ENCODE results near the gene UGT3A2.

Gene UGT3A2

DNA sequence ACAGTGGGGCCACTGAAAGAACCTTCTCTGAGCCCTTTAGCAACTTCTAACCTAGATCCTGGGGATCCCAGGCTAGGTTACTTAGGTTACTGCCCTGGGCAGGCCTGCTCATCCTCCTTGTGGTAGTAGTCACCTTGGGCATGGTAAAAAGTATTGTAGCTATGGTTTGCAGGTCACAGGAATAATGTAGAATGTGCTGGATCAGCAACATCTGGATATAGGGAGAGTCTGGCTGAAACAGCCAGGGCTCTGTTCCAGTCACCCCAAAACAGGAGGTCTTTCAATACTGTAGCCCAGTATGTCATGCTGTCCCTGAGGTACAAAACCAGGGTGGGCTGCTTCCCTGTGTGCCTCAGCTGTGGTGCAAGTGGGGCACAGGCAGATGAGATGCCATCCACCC is 33.6 kb downstream of the UGT3A2 start:
- TF ChIP-seq EGR1 (IDR thresholded peaks at IDR 0.05) (no peak), CREB1 (IDR thresholded peaks at IDR 0.05; ENCODE audit: low read depth) (no peak), FOXM1 (IDR thresholded peaks at IDR 0.05; ENCODE audit: borderline replicate concordance, low read depth) (no peak), CEBPB (IDR thresholded peaks at IDR 0.05) (no peak), RAD21 (IDR thresholded peaks at IDR 0.05; ENCODE audit: low read depth) (no peak), TEAD4 (IDR thresholded peaks at IDR 0.05) (no peak), TCF12 (IDR thresholded peaks at IDR 0.05; ENCODE audit: low read depth) (no peak), TAF1 (IDR thresholded peaks at IDR 0.05; ENCODE audit: low read depth) (no peak), YY1 (IDR thresholded peaks at IDR 0.05; ENCODE audit: low read depth) (no peak)
- TF ChIP-seq, protein P1, sequence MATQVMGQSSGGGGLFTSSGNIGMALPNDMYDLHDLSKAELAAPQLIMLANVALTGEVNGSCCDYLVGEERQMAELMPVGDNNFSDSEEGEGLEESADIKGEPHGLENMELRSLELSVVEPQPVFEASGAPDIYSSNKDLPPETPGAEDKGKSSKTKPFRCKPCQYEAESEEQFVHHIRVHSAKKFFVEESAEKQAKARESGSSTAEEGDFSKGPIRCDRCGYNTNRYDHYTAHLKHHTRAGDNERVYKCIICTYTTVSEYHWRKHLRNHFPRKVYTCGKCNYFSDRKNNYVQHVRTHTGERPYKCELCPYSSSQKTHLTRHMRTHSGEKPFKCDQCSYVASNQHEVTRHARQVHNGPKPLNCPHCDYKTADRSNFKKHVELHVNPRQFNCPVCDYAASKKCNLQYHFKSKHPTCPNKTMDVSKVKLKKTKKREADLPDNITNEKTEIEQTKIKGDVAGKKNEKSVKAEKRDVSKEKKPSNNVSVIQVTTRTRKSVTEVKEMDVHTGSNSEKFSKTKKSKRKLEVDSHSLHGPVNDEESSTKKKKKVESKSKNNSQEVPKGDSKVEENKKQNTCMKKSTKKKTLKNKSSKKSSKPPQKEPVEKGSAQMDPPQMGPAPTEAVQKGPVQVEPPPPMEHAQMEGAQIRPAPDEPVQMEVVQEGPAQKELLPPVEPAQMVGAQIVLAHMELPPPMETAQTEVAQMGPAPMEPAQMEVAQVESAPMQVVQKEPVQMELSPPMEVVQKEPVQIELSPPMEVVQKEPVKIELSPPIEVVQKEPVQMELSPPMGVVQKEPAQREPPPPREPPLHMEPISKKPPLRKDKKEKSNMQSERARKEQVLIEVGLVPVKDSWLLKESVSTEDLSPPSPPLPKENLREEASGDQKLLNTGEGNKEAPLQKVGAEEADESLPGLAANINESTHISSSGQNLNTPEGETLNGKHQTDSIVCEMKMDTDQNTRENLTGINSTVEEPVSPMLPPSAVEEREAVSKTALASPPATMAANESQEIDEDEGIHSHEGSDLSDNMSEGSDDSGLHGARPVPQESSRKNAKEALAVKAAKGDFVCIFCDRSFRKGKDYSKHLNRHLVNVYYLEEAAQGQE (IDR thresholded peaks at IDR 0.05; ENCODE audit: low read depth): no peak
- TF ChIP-seq, protein P2, sequence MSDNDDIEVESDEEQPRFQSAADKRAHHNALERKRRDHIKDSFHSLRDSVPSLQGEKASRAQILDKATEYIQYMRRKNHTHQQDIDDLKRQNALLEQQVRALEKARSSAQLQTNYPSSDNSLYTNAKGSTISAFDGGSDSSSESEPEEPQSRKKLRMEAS (IDR thresholded peaks at IDR 0.05): no peak
- TF ChIP-seq, protein P3, sequence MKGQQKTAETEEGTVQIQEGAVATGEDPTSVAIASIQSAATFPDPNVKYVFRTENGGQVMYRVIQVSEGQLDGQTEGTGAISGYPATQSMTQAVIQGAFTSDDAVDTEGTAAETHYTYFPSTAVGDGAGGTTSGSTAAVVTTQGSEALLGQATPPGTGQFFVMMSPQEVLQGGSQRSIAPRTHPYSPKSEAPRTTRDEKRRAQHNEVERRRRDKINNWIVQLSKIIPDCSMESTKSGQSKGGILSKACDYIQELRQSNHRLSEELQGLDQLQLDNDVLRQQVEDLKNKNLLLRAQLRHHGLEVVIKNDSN (IDR thresholded peaks at IDR 0.05): no peak

DNA sequence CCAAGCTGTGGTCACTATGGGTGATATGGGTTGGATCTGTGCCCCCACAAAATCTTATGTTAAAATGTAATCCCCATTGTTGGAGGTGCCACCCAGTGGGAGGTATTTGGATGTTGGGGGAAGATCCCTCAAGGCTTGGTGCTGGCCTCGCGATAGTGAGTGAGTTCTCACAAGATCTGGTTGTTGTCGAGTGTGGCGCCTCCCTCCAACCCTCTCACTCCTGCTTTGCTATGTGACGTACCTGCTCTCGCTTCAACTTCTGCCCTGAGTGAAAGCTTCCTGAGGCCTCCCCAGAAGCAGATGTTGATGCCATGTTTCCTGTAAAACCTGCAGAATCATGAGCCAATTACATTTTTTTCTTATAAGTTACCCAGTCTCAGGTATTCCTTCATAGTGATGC is 35.5 kb downstream of the UGT3A2 start:
- TF ChIP-seq TCF12 (IDR thresholded peaks at IDR 0.05; ENCODE audit: low read depth): no peak
- TF ChIP-seq TAF1 (IDR thresholded peaks at IDR 0.05; ENCODE audit: low read depth): no peak
- no peak for TF ChIP-seq FOXM1 (IDR thresholded peaks at IDR 0.05; ENCODE audit: borderline replicate concordance, low read depth)
- TF ChIP-seq, protein P1 (IDR thresholded peaks at IDR 0.05; ENCODE audit: low read depth): no peak
- TF ChIP-seq RAD21 (IDR thresholded peaks at IDR 0.05; ENCODE audit: low read depth): no peak
- no peak for TF ChIP-seq TEAD4 (IDR thresholded peaks at IDR 0.05)
- TF ChIP-seq NFIC (IDR thresholded peaks at IDR 0.05): no peak
- TF ChIP-seq CEBPB (IDR thresholded peaks at IDR 0.05): no peak
- no peak for TF ChIP-seq YY1 (IDR thresholded peaks at IDR 0.05; ENCODE audit: low read depth)
- TF ChIP-seq, protein P3 (IDR thresholded peaks at IDR 0.05): no peak
- TF ChIP-seq ZBTB7A (IDR thresholded peaks at IDR 0.05; ENCODE audit: low read depth): no peak
- TF ChIP-seq EGR1 (IDR thresholded peaks at IDR 0.05): no peak
- TF ChIP-seq CREB1 (IDR thresholded peaks at IDR 0.05; ENCODE audit: low read depth): no peak
- TF ChIP-seq, protein P2 (IDR thresholded peaks at IDR 0.05): no peak
- no peak for TF ChIP-seq EP300 (IDR thresholded peaks at IDR 0.05; ENCODE audit: borderline replicate concordance)

DNA sequence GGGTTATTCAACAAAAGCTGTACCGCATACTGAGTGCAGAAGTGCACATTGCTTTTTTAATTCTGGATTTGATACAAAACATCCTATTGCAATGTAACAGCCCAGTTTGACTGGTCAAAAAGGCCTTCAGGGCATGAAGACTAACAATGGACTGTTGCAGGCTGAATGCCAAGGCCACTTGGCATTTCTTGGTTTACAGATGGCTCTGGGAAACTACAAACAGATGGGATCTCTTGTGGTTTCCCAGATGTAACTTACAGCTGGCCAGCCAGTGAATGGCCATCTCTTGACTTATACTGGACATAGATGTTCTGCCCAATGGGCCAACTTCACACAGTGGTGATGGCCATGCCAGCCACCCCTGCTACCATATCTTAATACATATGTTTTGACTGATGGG is 36.8 kb downstream of the UGT3A2 start:
- TF ChIP-seq CEBPB (IDR thresholded peaks at IDR 0.05) (no peak), EP300 (IDR thresholded peaks at IDR 0.05; ENCODE audit: borderline replicate concordance) (no peak), FOXM1 (IDR thresholded peaks at IDR 0.05; ENCODE audit: borderline replicate concordance, low read depth) (no peak), YY1 (IDR thresholded peaks at IDR 0.05; ENCODE audit: low read depth) (no peak), RAD21 (IDR thresholded peaks at IDR 0.05; ENCODE audit: low read depth) (no peak), CREB1 (IDR thresholded peaks at IDR 0.05; ENCODE audit: low read depth) (no peak)
- TF ChIP-seq, protein P1 (IDR thresholded peaks at IDR 0.05; ENCODE audit: low read depth): no peak

DNA sequence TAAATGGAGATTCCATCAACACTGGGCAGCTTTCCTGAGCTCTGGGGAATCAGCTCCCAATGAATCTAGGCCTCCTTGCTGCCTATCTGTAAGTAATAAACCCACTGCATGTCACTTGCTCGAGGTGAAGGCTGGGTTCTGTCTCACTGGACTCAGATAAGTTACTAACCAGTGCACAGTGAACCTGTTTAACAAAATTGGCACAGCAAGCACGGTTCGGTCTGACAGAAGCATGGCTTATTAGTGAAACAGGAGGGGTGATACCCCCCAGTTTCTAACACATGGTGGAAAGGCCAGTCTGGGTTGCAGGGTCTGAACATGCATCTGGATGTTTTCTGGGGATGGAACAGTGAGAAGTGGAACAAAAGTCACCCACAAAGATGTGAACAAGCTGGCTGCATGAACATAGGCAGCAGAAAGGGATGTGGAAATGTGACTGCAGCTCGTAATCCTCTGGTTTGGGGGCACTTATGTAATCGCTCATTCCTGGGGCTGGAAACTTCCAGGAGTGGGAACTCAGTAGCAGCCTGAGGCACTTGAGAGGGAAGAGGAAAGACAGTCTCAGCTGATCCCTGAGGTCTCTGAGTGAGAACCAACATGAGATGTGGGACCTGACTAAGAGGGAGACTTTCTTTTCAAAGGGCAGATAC is 37.7 kb downstream of the UGT3A2 start:
- TF ChIP-seq NFIC (IDR thresholded peaks at IDR 0.05) (no peak), TEAD4 (IDR thresholded peaks at IDR 0.05) (no peak)
- TF ChIP-seq, protein P3 (IDR thresholded peaks at IDR 0.05): no peak

Data from Ishikawa (cell line).